Measurements from ENCODE around the gene STXBP4.

- TF ChIP-seq CTCF (IDR thresholded peaks at IDR 0.05; ENCODE audit: low read length) (no peak), EZH2phosphoT487 (IDR thresholded peaks at IDR 0.05; ENCODE audit: low read length) (no peak)
Measured at GRCh38 chr17:55144518-55144917, 176.0 kb downstream of the STXBP4 start.

All from MM.1S (cell line).